ENCODE results near the gene DHCR7. TPM values are rescaled to one million over a fixed set of nuclear protein-coding genes. Genes with fewer than 3 reads are reported as not detected.
A peak's percentile ranks its signal among the peaks of the same experiment; 100 is the strongest.

DHCR7 gene
- 100 to 1,000 TPM in 2 of 7 donors, 10 to 100 TPM in 5; 29.3 to 264 (median 51.1) TPM for total RNA-seq
- polyA plus RNA-seq, result 10 to 100 TPM; 25.3 to 61.0 TPM
- long read RNA-seq, donor 1, transcript DHCR7-201 (9 exons, 2,666 nt), result major isoform, 152 of 251 reads
- long read RNA-seq, donor 1, partial matches to known transcripts, result 72 of 251 reads
- long read RNA-seq, donor 1, other reads (novel, unspliced or antisense), result 25 of 251 reads
- long read RNA-seq, donor 2, transcript DHCR7-201 (9 exons, 2,666 nt), result major isoform, 10 of 26 reads
- long read RNA-seq, donor 2, partial matches to known transcripts, result 13 of 26 reads
- long read RNA-seq, donor 2, other reads (novel, unspliced or antisense), result 0 of 26 reads
- long read RNA-seq, donor 3, transcript DHCR7-201 (9 exons, 2,666 nt), result major isoform, 52 of 77 reads
- long read RNA-seq, donor 3, partial matches to known transcripts, result 15 of 77 reads
- long read RNA-seq, donor 3, other reads (novel, unspliced or antisense), result 10 of 77 reads

- Histone ChIP-seq H3K36me3 (no peaks in the 10 kb centered on the region), H3K4me1 (ENCODE audit: insufficient read depth) (peaks cover 3% of the 10 kb centered on the region), H3K9me3 (no peaks in the 10 kb centered on the region), H3K27ac (peak within 1 kb of the TSS; percentile 51 to 60), H3K27me3 (no peaks in the 10 kb centered on the region), H3K4me3 (peak within 1 kb of the TSS; percentile 85)
- TF ChIP-seq CTCF (IDR thresholded peaks at IDR 0.05) (peak in 2 of 3 donors; percentile 5 to 7), EP300 (IDR thresholded peaks at IDR 0.05) (no peak), POLR2A (IDR thresholded peaks at IDR 0.05) (peak; percentile 82)
- peak; percentile 96 to 98 (median 98) for DNase-seq
- intact Hi-C loops (cut with DNase I), result no loop called here
- 0 to 1% (median 1%) methylated on average over 64 to 78 of the region's 78 CpGs for WGBS, 3 donors
Measured at GRCh38 chr11:71448257-71449171, at the start of gene DHCR7. TSS of gene DHCR7 (minus strand) at chr11:71448393. CDS start at chr11:71444952, 3,441 bp downstream.

GRCh38 chr11:71496421-71496820, 48.2 kb upstream of the DHCR7 start:
- Histone ChIP-seq H3K4me1 (ENCODE audit: insufficient read depth) (no peaks in the 10 kb centered on the region), H3K27ac (no peak overlapping the region), H3K4me3 (no peak overlapping the region), H3K27me3 (no peaks in the 10 kb centered on the region), H3K9me3 (no peaks in the 10 kb centered on the region), H3K36me3 (no peaks in the 10 kb centered on the region)
- WGBS, 3 donors, result 96 to 99% (median 97%) methylated on average over 13 of the region's 13 CpGs
- DNase-seq, result no peak
- no peak for TF ChIP-seq EP300 (IDR thresholded peaks at IDR 0.05)
- no peak for TF ChIP-seq CTCF (IDR thresholded peaks at IDR 0.05)
- no peak for TF ChIP-seq POLR2A (IDR thresholded peaks at IDR 0.05)
- intact Hi-C loops (cut with DNase I), result no loop called here

- no peak overlapping the region for H3K27ac ChIP-seq
- no peaks in the 10 kb centered on the region for H3K9me3 ChIP-seq
- H3K36me3 ChIP-seq, result no peaks in the 10 kb centered on the region
- H3K4me1 ChIP-seq (ENCODE audit: insufficient read depth), result no peaks in the 10 kb centered on the region
- H3K4me3 ChIP-seq, result no peak overlapping the region
- no peaks in the 10 kb centered on the region for H3K27me3 ChIP-seq
- no peak for DNase-seq
- intact Hi-C loops (cut with DNase I), result no loop called here
- TF ChIP-seq CTCF (IDR thresholded peaks at IDR 0.05), result no peak
- TF ChIP-seq EP300 (IDR thresholded peaks at IDR 0.05), result no peak
- no peak for TF ChIP-seq POLR2A (IDR thresholded peaks at IDR 0.05)
- 91 to 95% (median 94%) methylated on average over 20 of the region's 20 CpGs for WGBS, 3 donors
Measured at GRCh38 chr11:71495286-71496230, 47.4 kb upstream of the DHCR7 start.

Measured in ovary (tissue), 10 donors.